GM12872 (cell line): ENCODE measurements around the gene PCDHB14.
"Not testable (repeated sequence)": the region's sequence is repeated elsewhere in the genome, so short reads cannot be mapped to it uniquely, and the experiment has no call there.

Experiments
- CTCF ChIP-seq: IDR thresholded peaks from 3 replicates; pipeline ENCODE4 v1.5.1; 2011; ENCODE audit warnings: low read depth, mild to moderate bottlenecking, low read length, moderate library complexity; ENCODE audit not compliant: insufficient read depth

The PCDHB14 gene

GRCh38 chr5:141196363-141196762 lies 26.8 kb upstream of the PCDHB14 start:
- TF ChIP-seq CTCF, result no peak

GRCh38 chr5:141199359-141200235 lies 23.5 kb upstream of the PCDHB14 start, which contains the start of gene PCDHB11:
Gene PCDHB11 (plus strand): TSS chr5:141199627. CDS start chr5:141199775, 148 bp downstream.
- no peak for TF ChIP-seq CTCF

GRCh38 chr5:141208478-141208877 lies 14.7 kb upstream of the PCDHB14 start, which contains the start of gene PCDHB12:
Gene PCDHB12 (plus strand): TSS chr5:141208719. CDS start chr5:141208908, 189 bp downstream.
- no peak for TF ChIP-seq CTCF

GRCh38 chr5:141213656-141214339 lies 9.3 kb upstream of the PCDHB14 start, which contains the start of gene PCDHB13:
Gene PCDHB13 (plus strand): TSS chr5:141213919. CDS start chr5:141214124, 205 bp downstream.
- not testable (repeated sequence) for TF ChIP-seq CTCF

- TF ChIP-seq CTCF, result no peak
Observed at GRCh38 chr5:141234109-141234667, 11.0 kb downstream of the PCDHB14 start.

GRCh38 chr5:141236516-141237313 lies 13.6 kb downstream of the PCDHB14 start:
- TF ChIP-seq CTCF, result no peak
